GM18517 (cell line): Measurements from ENCODE around the gene MLLT3.
A peak's percentile ranks its signal among the peaks of the same experiment; 100 is the strongest.

Experiments used
- ATAC-seq: cut with Tn5 transposase; IDR thresholded peaks from one replicate; pipeline ENCODE4 v1.9.1; 2021; ENCODE audit warnings: mild to moderate bottlenecking, moderate library complexity; ENCODE audit not compliant: unreplicated experiment

The MLLT3 gene

GRCh38 chr9:20356403-20357036, 265.8 kb downstream of the MLLT3 start:
- peak; percentile 64 for ATAC-seq

DNA sequence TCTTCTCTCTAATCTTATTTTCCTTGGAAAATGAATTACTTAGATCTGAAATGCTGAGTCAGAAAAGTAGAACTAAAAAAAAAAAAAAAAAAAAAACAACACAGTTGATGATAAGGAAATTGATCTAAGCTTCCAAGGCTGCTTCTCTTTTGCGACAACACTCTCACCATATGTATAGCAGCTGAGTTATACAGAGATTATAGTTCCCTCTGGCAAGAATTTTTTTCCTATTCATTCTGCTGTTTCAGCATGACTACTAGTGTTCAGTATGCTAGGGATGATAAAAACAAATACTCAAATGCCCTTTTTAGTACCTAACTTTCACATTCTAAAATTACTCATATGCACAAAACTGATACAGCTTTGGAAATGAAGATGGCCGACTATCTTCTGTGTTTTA, 267.3 kb downstream of the MLLT3 start:
- ATAC-seq, result peak; percentile 44

DNA sequence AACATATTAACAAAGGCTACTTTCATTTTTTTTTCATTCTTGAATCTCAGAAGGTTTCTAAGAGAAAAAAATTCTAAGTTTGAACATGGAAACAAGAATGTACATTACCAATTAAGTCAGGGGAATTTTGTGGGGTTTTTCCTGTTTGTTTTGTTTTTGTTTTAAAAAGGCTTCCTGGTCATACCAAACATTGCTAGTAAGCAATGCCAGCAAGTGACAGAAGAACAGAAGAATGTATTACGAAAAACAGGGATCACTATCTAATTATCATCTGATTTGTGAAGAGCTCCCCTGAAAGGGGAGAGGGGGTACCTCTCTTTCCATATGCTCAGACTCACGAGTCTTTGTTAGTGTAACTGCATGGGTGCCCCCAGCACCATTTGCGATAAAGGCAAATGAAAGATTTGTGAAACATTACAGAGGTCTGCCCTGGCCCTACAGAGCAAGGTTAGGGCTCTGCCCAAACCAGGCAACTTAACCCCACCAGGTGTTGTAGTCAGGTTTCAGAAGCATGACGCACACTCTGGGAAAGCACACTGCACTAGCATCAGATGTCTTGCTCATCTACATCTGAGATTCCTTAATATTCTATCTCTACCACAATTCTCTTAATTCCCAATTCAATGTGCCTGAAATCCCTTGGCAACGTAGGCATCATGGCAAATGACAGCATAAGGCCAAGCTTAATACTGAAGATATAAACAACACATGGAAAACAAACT, 268.2 kb downstream of the MLLT3 start:
- no peak for ATAC-seq

DNA sequence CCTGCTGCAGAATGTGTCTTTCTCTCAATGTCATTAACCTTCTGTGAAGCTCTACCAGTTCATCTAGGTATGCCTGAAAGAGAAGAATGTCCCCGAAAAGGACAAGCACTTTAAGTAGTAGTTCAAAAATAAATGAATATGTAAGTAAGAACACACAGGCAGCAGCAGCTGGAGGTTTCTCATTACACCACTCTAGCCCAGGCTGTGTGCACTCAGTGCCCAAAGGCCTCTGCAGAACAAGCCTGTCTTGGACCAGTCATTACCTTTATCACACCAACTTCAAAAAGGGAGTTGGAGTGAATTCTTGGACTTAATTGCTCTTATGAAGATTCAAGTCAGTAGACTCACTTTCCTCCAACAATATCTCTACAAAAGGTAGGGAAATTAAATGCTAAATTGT, 268.8 kb downstream of the MLLT3 start:
- ATAC-seq, result no peak

DNA sequence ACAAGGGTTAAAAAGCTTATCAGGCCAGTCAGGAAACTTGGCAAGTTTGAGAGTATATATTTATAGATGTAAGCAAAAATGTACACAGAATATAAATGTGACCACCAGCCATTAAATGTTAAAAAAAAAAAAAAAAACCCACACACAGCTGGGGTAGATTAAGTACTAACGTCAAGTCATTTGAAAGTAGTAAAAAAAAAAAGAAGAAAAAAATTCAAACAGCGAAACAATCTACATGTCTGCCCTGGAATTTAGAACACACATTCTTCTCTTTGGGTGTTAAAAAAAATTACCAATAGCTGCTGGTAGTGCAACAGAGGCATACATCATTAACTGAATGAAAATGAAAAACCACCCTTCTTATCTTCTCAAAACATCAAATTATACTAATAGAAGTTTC, 269.7 kb downstream of the MLLT3 start:
- no peak for ATAC-seq

- no peak for ATAC-seq
These were observed 270.6 kb downstream of the MLLT3 start for GRCh38 chr9:20351715-20352114.

- no peak for ATAC-seq
These were observed 272.7 kb downstream of the MLLT3 start for GRCh38 chr9:20349568-20349967.

GRCh38 chr9:20343325-20343724, 279.0 kb downstream of the MLLT3 start:
- no peak for ATAC-seq

- ATAC-seq, result no peak
These were observed 281.8 kb downstream of the MLLT3 start for GRCh38 chr9:20340511-20340861.

- ATAC-seq, result no peak
These were observed 286.5 kb downstream of the MLLT3 start for GRCh38 chr9:20335668-20336332.

DNA sequence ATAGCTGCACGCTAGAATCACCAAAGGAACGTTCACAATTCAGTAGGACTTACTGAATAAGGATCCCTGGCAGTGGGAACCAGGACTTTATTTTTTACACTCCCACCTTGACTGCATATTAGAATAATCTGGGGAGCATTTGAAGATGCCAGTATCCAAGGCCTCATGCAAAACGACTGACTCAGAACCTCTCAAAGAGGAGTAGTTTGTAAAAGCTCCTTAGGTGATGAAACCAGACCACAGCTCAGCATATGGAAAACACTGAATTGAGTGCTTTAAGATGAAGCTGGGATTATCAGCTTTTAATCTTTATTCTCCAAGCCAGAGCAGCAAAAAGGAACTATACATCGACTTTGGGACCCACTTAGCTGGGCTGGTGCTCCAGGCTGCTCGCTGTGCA, 288.3 kb downstream of the MLLT3 start:
- ATAC-seq, result no peak

- peak; percentile 82 for ATAC-seq
These were observed 291.1 kb downstream of the MLLT3 start for GRCh38 chr9:20331095-20331685.

GRCh38 chr9:20330688-20331087, 291.6 kb downstream of the MLLT3 start:
- no peak for ATAC-seq

GRCh38 chr9:20326516-20326915, 295.8 kb downstream of the MLLT3 start:
- no peak for ATAC-seq

DNA sequence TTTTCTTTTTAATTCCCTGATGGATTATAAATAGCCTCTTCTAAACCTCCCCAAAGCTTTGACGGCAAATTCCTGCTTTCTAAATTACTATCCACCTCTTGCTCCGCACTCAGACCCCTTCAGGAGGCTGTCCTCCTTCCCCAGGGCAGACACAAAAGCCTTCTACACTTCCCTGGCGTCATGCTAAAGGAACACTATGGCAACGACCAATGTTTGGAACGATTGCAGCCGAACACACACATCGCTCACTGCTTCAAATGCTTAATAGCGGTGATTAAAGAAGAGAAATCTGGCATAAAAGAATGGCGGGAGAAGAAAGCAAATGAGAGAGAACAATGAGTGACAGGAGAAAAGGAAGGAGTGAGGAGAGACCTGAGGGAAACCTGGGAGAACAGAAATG, 297.3 kb downstream of the MLLT3 start:
- no peak for ATAC-seq

DNA sequence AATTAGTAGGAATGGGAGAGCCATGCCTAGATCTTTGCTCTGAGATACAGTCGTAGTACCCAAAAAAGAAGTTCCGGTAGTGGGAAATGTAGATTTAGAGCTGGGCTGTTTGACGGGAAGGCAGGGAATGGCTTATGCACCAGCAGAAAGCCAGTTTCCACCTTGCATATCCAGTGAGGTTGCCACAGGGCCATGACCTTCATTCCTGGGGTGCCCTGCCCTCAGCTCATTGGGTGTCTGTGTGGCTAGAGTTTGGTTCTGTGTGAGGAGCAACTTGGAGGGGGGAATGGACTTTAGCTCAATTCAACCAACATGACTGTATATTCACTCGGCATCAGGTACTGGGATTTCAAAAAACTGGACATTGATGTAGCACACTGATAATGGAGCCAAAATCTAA, 300.1 kb downstream of the MLLT3 start:
- no peak for ATAC-seq

GRCh38 chr9:20321423-20322082, 300.7 kb downstream of the MLLT3 start:
- no peak for ATAC-seq

DNA sequence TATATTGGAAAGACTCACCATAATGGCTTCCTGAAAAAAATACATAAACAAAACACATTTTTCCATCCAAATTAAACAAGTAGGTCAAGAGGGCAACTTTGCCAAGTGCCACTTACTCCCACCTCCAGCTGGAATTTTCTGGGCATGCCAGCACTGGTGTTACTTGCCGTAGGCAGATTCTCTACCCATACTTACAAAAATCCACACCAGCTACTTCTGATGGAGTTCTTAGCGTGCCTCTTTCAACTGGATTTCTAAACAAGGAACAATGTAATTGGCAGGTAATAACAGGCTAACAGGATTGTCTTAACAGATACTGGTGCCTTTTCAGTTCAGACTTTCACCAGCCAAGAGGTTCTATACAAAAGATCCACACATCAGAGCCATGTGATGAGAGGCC, 301.4 kb downstream of the MLLT3 start:
- no peak for ATAC-seq

DNA sequence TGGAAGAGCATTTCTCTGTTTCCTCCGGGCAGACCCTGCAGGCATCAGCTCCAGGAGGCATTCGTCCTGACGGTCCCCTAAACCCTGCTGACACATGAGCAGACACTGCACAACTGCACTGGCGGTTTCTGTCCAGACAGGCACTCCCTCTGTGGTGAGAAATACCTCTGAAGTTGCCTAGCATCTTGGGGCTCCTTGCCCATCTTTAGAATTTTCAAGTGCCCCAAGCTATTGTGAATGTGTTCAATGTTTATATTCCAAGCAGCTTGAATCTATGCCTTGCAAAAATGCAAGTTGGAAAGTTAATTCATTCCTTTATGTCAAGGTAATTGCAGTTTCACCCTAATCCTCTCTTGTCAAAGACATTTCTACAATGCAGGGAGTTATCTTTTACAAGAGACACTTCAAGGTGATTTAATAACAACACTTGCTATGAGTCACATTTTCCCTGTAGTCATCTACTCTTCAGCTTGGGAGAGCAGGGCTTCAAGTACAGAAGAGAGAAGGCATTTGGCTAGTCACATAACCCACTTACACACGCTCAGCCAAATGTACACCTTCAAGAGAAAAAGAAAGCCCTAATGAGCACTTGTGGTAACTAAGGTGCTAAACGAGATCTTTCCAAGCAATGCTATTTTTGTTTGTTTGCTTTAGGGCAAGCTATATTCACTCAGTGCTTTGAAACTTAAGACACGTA, 302.5 kb downstream of the MLLT3 start:
- no peak for ATAC-seq

DNA sequence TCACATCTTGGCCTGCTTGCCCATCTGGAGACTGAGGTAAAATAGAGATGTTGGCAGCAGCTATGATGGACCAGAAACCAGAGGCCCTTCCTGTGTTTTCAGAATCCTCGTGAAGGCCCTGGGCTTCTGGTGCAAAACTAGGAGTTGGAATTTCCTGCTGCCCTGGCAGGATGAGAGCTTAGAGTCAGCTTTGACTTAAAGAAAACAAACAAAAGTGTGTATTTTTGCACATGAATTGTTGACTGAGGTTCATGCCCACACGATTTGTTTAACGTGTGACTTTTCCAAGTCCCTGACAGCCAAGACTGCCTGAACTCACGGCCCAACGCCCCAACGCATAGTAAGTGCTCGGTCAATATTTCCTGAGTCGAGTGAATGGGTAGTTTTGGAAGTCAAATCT, 303.1 kb downstream of the MLLT3 start:
- ATAC-seq, result no peak

DNA sequence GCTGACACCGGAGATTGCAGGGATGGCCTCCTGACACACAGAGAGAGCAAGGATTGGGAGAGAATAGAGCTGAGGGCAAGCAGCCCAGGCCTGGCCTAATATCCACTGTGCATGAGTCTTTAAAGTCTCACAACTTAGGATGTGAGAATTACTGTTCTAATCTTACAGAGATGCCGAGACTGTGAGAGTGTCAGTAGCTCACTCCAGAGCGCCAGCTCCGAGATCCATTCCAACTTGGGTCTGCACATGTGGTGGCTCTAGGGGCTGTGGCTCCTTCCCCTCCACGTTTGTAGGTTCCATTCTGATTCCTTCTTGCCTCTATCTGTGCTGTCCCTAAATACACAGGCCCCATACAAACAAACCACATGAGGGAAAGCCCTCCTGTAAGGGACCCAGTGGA, 304.6 kb downstream of the MLLT3 start:
- no peak for ATAC-seq
